Activated naive CD4-positive, alpha-beta T cell treated with anti-CD3 and anti-CD28 coated beads, Interleukin-2, amount 50 U/mL, for 72 hours (primary cell): ENCODE results near the gene ACTR3C. TPM values are rescaled to one million over a fixed set of nuclear protein-coding genes. Genes with fewer than 3 reads are reported as not detected.

Experiments
- ATAC-seq, 2 donors: fragments of 150-1000 bp; cut with Tn5 transposase; 2 replicates each; pipeline ENCODE4 v1.10.0; 2021; ENCODE audit warnings: mild to moderate bottlenecking in 2 of 2, moderate library complexity in 2 of 2
- DNase-seq, 2 donors: peaks; one replicate each; pipeline ENCODE4 v3.0.0; 2021 to 2022; ENCODE audit warnings: low spot score in 2 of 2
- H3K27ac Mint-ChIP-seq, 2 donors: one replicate each; pipeline ENCODE4 v1.8.0; 2022; ENCODE audit warnings: mild to moderate bottlenecking in 2 of 2, mixed read lengths in 2 of 2
- H3K36me3 Mint-ChIP-seq, 2 donors: one replicate each; pipeline ENCODE4 v1.8.0; 2022; ENCODE audit warnings: mixed read lengths in 2 of 2
- H3K9me3 Mint-ChIP-seq, 2 donors: one replicate each; pipeline ENCODE4 v1.8.0; 2022; ENCODE audit warnings: mixed read lengths in 2 of 2
- total RNA-seq, 2 donors: library from RNA; stranded (reverse); gene quantifications; one replicate each; pipeline ENCODE4 v1.2.3, GENCODE V29; 2022

ACTR3C gene
- total RNA-seq, 2 donors from 2014 or later = 2.3 to 5.8 TPM

DNA sequence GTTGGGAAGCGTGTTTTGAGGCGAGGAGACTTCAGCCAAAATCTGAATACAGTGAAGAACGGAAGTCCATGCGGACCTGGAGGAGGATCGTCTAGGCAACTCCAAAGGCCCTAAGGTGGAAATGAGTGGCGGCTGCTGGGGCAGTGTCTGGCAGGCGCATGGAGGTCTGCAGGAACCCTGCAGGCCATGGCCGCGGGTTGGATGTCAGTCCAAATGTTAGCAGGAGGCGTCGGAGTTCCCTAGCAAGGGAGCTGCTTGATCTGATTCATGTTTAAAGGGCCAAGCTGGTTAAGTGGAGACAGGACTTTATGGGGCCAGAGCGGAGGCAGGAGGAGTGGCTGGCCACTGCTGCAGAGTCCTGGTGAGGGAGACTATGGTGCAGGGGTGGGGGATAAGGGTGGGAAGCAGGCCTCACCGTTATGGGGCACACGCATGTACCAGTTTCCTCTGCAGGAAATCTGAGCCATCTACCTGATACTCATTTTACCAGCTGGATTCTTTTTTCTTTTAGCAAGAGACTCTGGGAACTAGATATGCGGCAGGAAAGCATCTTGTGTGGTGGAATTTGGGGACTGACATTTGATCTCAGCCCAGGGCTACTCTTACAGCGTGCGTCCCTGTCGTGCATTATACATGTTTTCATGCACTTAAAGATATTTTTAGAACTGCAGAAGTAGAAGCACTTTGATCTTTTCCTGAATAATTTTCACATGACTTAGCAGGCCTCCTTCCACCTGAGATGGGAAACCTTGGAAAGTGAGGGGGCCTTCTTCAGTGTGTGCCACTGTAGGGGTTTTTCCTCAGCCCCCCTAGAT is 38.7 kb upstream of the ACTR3C start:
- ATAC-seq (no peak), DNase-seq (no peak)
- Mint-ChIP-seq H3K36me3 (peaks cover 0 to 6% of the 10 kb centered on the region in 2 donors), H3K9me3 (peaks cover 4 to 6% of the 10 kb centered on the region in 2 donors), H3K27ac (no peak overlapping the region)

DNA sequence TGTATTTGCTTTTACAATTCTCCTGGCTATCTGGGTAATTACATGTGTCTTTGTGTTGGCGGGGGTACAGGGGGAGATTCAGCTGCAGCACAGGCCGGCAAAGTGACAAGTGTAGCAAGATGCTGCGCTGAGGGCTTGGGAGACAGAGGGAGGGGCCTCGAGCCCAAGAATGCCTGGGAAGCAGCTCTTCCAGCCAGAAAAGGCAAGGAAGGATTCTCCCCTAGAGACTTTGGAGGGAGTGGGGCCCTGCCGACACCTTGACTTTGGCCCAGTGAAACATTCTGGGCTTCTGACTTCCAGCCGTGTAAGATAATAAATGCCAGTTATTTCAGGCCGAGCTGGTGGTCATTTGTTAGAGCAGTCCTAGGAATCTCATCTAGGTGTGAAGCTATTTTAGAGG is 38.1 kb upstream of the ACTR3C start:
- Mint-ChIP-seq H3K9me3 (peaks cover 4 to 6% of the 10 kb centered on the region in 2 donors), H3K27ac (no peak overlapping the region), H3K36me3 (peaks cover 0 to 6% of the 10 kb centered on the region in 2 donors)
- no peak for DNase-seq
- ATAC-seq = no peak

DNA sequence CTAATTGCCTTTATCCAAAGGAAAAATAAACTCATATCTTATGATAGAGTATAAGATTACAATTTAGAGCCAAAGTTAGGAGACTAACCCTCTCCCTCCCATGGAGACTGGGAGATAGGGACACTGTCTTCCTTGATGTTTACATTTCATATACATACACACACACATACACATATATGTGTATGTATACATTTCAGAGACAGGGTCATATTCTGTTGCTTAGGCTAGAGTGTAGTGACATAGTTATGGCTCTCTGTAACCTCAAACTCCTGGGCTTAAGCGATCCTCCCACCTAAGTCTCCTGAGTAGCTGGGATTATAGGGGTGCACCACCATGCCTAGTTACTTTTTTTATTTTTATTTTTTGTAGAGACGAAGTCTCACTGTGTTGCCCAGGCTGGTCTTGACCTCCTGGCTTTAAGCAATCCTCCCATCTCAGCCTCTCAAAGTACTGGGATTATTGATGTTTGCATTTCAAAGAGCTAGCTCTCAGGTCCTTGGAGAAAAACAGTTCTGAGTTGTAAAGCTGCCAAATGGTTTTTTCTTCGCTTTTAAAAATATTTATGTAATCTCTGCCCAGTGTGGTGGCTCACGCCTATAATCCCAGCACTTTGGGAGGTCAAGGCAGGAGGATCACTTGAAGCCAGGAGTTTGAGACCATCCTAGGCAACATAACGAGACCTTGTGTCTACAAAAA is 37.2 kb upstream of the ACTR3C start:
- Mint-ChIP-seq H3K36me3 (peaks cover 0 to 6% of the 10 kb centered on the region in 2 donors), H3K27ac (peak overlapping the region; percentile 61 to 73), H3K9me3 (peaks cover 4 to 6% of the 10 kb centered on the region in 2 donors)
- DNase-seq = no peak
- no peak for ATAC-seq

GRCh38 chr7:150359622-150360362 is 36.4 kb upstream of the ACTR3C start:
- Mint-ChIP-seq H3K36me3 (peaks cover 0 to 6% of the 10 kb centered on the region in 2 donors), H3K27ac (peak overlapping the region; percentile 61 to 73), H3K9me3 (peaks cover 4 to 6% of the 10 kb centered on the region in 2 donors)
- DNase-seq (no peak), ATAC-seq (no peak)

- ATAC-seq (no peak), DNase-seq (no peak)
- Mint-ChIP-seq H3K36me3 (peaks cover 0 to 6% of the 10 kb centered on the region in 2 donors), H3K27ac (peak overlapping the region in 1 of 2 donors; percentile 75), H3K9me3 (peaks cover 4 to 6% of the 10 kb centered on the region in 2 donors)
Observed at GRCh38 chr7:150358988-150359621, 35.8 kb upstream of the ACTR3C start.

- Mint-ChIP-seq H3K9me3 (peaks cover 4 to 6% of the 10 kb centered on the region in 2 donors), H3K27ac (no peak overlapping the region), H3K36me3 (peaks cover 0 to 6% of the 10 kb centered on the region in 2 donors)
- peak; percentile 37 to 65 for ATAC-seq
- DNase-seq = no peak
Observed at GRCh38 chr7:150358433-150358832, 35.1 kb upstream of the ACTR3C start.

DNA sequence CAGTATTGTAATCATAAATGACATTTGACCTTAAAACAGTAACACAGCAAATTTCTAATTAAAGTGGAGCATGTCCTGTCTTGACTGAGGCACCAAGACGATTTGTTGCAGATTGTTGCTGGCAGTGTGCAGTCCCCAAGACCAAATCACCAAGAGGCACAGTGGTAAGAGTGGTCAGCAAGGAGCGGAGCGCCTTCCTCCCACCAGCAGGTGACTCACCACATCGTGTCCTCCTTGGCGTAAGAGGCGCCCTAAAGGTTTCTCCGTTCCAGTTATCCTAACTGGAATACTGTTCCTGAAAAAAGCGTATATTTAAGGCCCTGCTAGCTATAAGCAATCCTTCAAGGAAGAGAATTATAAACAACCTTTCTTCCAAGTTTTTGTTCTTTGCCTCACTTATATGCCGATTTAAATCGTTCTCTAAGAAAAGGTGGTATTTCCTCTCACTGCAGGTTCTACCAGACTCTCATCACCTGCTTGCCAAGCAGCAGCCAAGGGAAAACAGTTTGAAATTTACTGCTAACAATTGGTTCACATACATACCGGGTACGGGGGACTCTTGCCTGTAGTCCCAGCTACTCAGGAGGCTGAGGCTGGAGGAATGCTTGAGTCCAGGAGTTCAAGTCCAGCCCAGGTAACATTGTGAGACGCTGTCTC is 34.6 kb upstream of the ACTR3C start:
- Mint-ChIP-seq H3K27ac (peak overlapping the region; percentile 72 to 76), H3K9me3 (peaks cover 4 to 6% of the 10 kb centered on the region in 2 donors), H3K36me3 (peaks cover 0 to 6% of the 10 kb centered on the region in 2 donors)
- DNase-seq (no peak), ATAC-seq (peak; percentile 34 to 57)

DNA sequence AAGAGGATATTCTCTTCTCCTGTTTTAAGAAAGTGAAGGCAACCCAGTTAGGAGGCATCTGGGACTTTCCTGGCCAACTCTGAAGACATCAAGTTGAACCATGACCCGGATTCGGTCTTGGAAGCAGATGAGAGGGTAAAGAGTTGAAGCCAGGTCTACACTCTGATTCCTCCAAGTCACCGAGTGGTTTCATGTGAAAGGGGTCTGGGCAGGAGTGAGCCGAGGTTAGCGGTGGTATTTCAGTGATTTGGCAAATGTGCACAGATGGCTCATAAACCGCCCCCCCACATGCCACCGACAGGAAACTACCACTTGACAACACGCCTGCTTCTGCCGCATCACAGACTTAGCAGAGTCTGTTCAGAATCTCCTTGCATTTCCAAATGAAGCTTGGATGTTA is 33.9 kb upstream of the ACTR3C start:
- Mint-ChIP-seq H3K36me3 (peaks cover 0 to 6% of the 10 kb centered on the region in 2 donors), H3K9me3 (peaks cover 4 to 6% of the 10 kb centered on the region in 2 donors), H3K27ac (peak overlapping the region; percentile 76 to 84)
- peak; percentile 73 to 78 for ATAC-seq
- peak in 1 of 2 donors; percentile 47 for DNase-seq

GRCh38 chr7:150356265-150356897 is 33.0 kb upstream of the ACTR3C start:
- ATAC-seq (no peak), DNase-seq (no peak)
- Mint-ChIP-seq H3K9me3 (peaks cover 4 to 6% of the 10 kb centered on the region in 2 donors), H3K36me3 (peaks cover 0 to 6% of the 10 kb centered on the region in 2 donors), H3K27ac (peak overlapping the region in 1 of 2 donors; percentile 67)

GRCh38 chr7:150355666-150356059 is 32.3 kb upstream of the ACTR3C start:
- no peak overlapping the region for H3K27ac Mint-ChIP-seq
- ATAC-seq (no peak), DNase-seq (no peak)
- H3K9me3 Mint-ChIP-seq = peaks cover 4 to 6% of the 10 kb centered on the region in 2 donors
- peaks cover 0 to 6% of the 10 kb centered on the region in 2 donors for H3K36me3 Mint-ChIP-seq

DNA sequence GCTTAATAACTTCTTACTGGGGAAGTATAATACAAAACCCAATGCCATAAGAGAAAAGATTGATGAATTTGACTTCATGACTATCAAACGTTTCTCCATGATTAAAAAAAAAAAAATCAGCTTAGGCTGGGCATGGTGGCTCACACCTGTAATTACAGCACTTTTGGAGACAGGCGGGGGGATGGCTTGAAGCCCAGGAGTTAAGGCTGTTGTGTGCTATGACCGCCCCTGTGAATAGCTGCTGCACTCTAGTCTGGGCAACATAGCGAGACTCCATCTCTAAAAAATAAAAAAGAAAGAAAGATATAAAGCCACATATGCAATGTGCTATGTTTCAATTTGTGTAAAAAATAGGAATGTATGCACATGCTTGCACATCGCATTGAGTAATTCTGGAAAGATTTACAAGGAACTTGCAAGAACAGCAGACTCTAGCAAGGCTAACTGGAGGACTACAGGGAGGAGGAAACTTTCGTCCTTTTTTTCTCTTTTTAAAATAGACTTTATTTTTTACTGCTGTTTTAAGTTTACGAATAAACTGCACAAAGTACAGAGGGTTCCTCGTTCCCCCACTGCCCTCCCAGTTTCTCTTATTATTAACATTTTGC is 28.3 kb upstream of the ACTR3C start:
- Mint-ChIP-seq H3K36me3 (no peaks in the 10 kb centered on the region), H3K9me3 (no peaks in the 10 kb centered on the region), H3K27ac (no peak overlapping the region)
- DNase-seq (no peak), ATAC-seq (no peak)

DNA sequence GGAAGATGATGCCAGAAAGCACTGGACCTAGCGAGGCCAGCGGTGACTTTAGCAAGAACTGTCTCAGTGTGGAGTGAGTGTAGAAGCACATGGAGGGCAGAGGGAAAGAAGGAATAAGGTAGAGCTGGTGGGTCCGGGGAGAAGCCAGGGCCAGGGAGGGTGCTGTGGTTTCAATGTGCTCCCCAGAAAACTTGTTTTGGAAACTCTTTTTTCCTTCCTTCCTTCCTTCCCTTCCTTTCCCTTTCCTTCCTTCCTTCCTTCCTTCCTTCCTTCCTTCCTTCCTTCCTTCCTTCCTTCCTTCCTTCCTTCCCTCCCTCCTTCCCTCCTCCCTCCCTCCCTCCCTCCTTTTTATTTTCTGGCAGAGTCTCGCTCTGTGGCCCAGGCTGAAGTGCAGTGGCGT is 23.6 kb upstream of the ACTR3C start:
- Mint-ChIP-seq H3K9me3 (peaks cover 0 to 9% of the 10 kb centered on the region in 2 donors), H3K36me3 (no peaks in the 10 kb centered on the region), H3K27ac (no peak overlapping the region)
- ATAC-seq (no peak), DNase-seq (no peak)

DNA sequence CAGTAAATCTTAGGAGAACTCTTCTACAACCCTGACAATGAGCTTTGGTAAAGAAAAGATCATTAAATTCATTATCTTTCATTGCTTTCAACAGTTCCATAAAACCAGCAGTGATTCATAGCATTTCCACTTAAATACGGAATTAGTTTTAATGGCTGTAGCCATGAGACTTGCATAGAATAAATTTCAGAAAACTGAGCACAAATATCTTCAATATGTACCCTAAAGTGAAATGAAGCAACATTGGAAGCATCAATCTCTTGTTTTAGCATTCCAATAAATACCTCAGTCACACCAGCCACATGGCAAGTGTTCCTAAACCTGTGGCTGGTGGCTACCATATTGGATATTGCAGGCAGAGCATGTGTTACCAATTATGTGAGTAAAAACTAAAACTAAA is 21.7 kb upstream of the ACTR3C start:
- Mint-ChIP-seq H3K36me3 (no peaks in the 10 kb centered on the region), H3K9me3 (peaks cover 0 to 9% of the 10 kb centered on the region in 2 donors), H3K27ac (no peak overlapping the region)
- no peak for ATAC-seq
- DNase-seq = no peak

DNA sequence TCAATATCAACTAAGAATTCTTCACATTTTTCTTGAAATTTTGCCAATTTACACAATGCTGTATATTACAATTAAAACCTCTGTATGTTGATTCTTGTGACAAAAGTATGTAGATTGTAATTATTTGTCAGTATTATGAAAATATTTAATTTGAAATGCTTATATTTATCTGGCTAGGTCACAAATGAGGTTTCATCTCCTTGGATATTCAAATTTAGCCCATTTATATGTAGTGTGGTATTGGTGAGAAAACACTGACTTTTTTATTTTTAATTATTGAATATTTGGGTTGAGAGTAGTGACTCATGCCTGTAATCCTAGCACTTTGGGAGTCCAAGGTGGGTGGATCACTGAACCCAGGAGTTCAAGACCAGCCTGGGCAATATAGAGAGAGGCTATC is 21.0 kb upstream of the ACTR3C start:
- H3K27ac Mint-ChIP-seq = no peak overlapping the region
- no peaks in the 10 kb centered on the region for H3K36me3 Mint-ChIP-seq
- DNase-seq (no peak), ATAC-seq (no peak)
- H3K9me3 Mint-ChIP-seq = peaks cover 0 to 9% of the 10 kb centered on the region in 2 donors

DNA sequence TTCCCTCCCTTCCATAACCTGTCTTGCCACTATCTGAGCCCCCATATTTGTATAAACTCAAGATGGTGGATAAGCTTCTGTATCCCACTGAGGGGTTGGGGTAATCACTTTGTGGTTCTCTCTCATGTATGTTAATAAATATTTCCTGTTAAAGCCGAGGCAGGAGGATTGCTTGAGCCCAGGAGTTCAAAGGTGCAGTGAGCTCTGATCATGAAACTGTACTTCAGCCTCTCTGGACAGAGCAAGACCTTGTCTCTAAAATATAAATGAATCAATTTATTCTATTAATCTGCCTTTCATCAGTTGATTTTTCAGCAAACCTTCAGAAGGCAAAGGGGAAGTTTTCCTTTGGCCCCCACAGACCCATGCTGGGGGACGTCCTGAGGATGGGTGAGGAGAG is 19.9 kb upstream of the ACTR3C start:
- H3K27ac Mint-ChIP-seq = no peak overlapping the region
- no peaks in the 10 kb centered on the region for H3K36me3 Mint-ChIP-seq
- no peak for DNase-seq
- ATAC-seq = no peak
- peaks cover 0 to 9% of the 10 kb centered on the region in 2 donors for H3K9me3 Mint-ChIP-seq
